Fibroblast of lung (primary cell): ENCODE results near the gene STXBP2.

Experiments
- CTCF ChIP-seq, 2 donors: IDR thresholded peaks in 1 of 2; conservative IDR thresholded peaks in 1 of 2; 1 replicate in 1 of 2; 2 replicates in 1 of 2; pipeline ENCODE4 v1.5.1; 2011 to 2012; ENCODE audit warnings: low read length in 2 of 2, control low read depth in 1 of 2, inconsistent platforms in 1 of 2, low read depth in 1 of 2, mild to moderate bottlenecking in 1 of 2
- EZH2 ChIP-seq: IDR thresholded peaks from 2 replicates; pipeline ENCODE4 v1.5.1; 2012; ENCODE audit warnings: low read length, control low read depth, mild to moderate bottlenecking; ENCODE audit errors: missing control alignments

- TF ChIP-seq CTCF (conservative IDR thresholded peaks at IDR 0.05 in 1 of 2, IDR thresholded peaks at IDR 0.05 in 1 of 2; ENCODE audit: low read depth in 1 of 2, low read length in 2 of 2) = peak; percentile 66 to 69
- no peak for TF ChIP-seq EZH2
Observed at GRCh38 chr19:7681340-7682174, 44.6 kb downstream of the STXBP2 start.
